Erythroblast (primary cell): ENCODE data around the gene FMOD.

Source experiments
- GATA1 ChIP-seq: IDR thresholded peaks from 2 replicates; pipeline ENCODE4 v1.6.1; 2011; ENCODE audit warnings: low read depth, mild to moderate bottlenecking, control low read depth, low read length, moderate library complexity
- POLR2A ChIP-seq: IDR thresholded peaks from 2 replicates; pipeline ENCODE4 v1.6.1; 2011; ENCODE audit warnings: mild to moderate bottlenecking, low read length

GRCh38 chr1:203342192-203342940 lies 8.6 kb downstream of the FMOD start:
- no peak for TF ChIP-seq POLR2A
- no peak for TF ChIP-seq GATA1
